GM12878 (cell line): ENCODE measurements around the gene CMTM3. TPM values are rescaled to one million over a fixed set of nuclear protein-coding genes. Genes with fewer than 3 reads are reported as not detected.

Source experiments
- ATAC-seq: fragments of 200-7000 bp; cut with Tn5 transposase; 3 replicates; pipeline ENCODE4 v1.9.1; 2020; ENCODE audit warnings: mild to moderate bottlenecking, moderate library complexity
- BruUV-seq: library from RNA; stranded (reverse); fragments of 400-500 nt; replicated peaks from 2 replicates; lab custom pipeline; 2021; lab: Mats Ljungman, UMichigan
- CTCF ChIA-PET: fragments of 300-600 bp; sonication (Branson Sonifier 250); formaldehyde crosslinking; extraction: SDS; loops from one replicate; lab custom pipeline; 2021; ENCODE audit warnings: inconsistent platforms; lab: Yijun Ruan, JAX
- POLR2A ChIA-PET: fragments of 350-600 bp; formaldehyde crosslinking; extraction: SDS; loops from one replicate; lab custom pipeline; 2021; ENCODE audit warnings: inconsistent platforms; lab: Charles Lee
- RAD21 ChIA-PET: fragments of 300-600 bp; sonication (Branson Sonifier 250); formaldehyde crosslinking; loops from one replicate; lab custom pipeline; 2023; ENCODE audit warnings: antibody characterized with exemption; ENCODE audit not compliant: unreplicated experiment; lab: Charles Lee
- SMC1A ChIA-PET: fragments of 300-600 bp; sonication (Branson Sonifier 250); formaldehyde crosslinking; loops from one replicate; lab custom pipeline; 2023; ENCODE audit not compliant: unreplicated experiment, uncharacterized antibody; lab: Charles Lee
- DNase-seq: peaks from one replicate; pipeline ENCODE4 v3.0.0-alpha.2; 2011; ENCODE audit warnings: low read depth, low spot score
- FAIRE-seq: peaks from 3 replicates; lab custom pipeline; 2011; peaks lifted over from hg19 to GRCh38; lab: Jason Lieb, UNC
- H2AFZ ChIP-seq: 2 replicates; pipeline ENCODE4 v1.6.0; 2011; ENCODE audit warnings: low read depth, low read length, control low read depth; ENCODE audit not compliant: control insufficient read depth
- H3K27ac ChIP-seq: 2 replicates; pipeline ENCODE4 v1.5.1; 2011; ENCODE audit warnings: control low read depth; ENCODE audit not compliant: control insufficient read depth, insufficient read depth
- H3K27me3 ChIP-seq, 2 experiments: replicated peaks in 1 of 2; 2 replicates each; pipeline versions ENCODE4 v1.6.0 to v1.6.1; 2011; ENCODE audit warnings: low read length in 1 of 2; ENCODE audit not compliant: control insufficient read depth in 2 of 2, insufficient read depth in 2 of 2
- H3K36me3 ChIP-seq, 2 experiments: 2 replicates each; pipeline ENCODE4 v1.5.1; 2011; ENCODE audit warnings: low read length in 1 of 2; ENCODE audit not compliant: control insufficient read depth in 2 of 2, insufficient read depth in 2 of 2
- H3K4me1 ChIP-seq: 2 replicates; pipeline ENCODE4 v1.6.1; 2011; ENCODE audit warnings: mild to moderate bottlenecking, low read length, moderate library complexity, mixed read lengths; ENCODE audit not compliant: control insufficient read depth, insufficient read depth
- H3K4me2 ChIP-seq: 2 replicates; pipeline ENCODE4 v1.6.0; 2011; ENCODE audit warnings: control low read depth; ENCODE audit not compliant: control insufficient read depth, insufficient read depth
- H3K4me3 ChIP-seq: fragments of 200-600 bp; sonication (generic); 2 replicates; pipeline ENCODE4 v1.5.1; 2016
- H3K79me2 ChIP-seq: 2 replicates; pipeline ENCODE4 v1.6.0; 2011; ENCODE audit warnings: low read length; ENCODE audit not compliant: control insufficient read depth, insufficient read depth
- H3K9ac ChIP-seq: 2 replicates; pipeline ENCODE4 v1.8.0; 2011; ENCODE audit warnings: low read length, control low read depth, mixed read lengths; ENCODE audit not compliant: control insufficient read depth, insufficient read depth
- H3K9me3 ChIP-seq: replicated peaks from 3 replicates; pipeline ENCODE4 v1.5.1; 2011; ENCODE audit warnings: mild to moderate bottlenecking, low read length; ENCODE audit not compliant: control insufficient read depth, insufficient read depth
- H4K20me1 ChIP-seq: 2 replicates; pipeline ENCODE4 v1.6.0; 2011; ENCODE audit not compliant: control insufficient read depth, insufficient read depth
- ASH2L ChIP-seq: fragments of 300-600, 200-600 bp; sonication (generic); IDR thresholded peaks from 2 replicates; pipeline ENCODE4 v1.6.1; 2017; ENCODE audit warnings: low read depth, mild to moderate bottlenecking, borderline replicate concordance
- BCL3 ChIP-seq: IDR thresholded peaks from 2 replicates; pipeline ENCODE4 v1.6.1; 2011; ENCODE audit warnings: borderline replicate concordance, low read depth, mild to moderate bottlenecking, moderate library complexity, low read length; ENCODE audit not compliant: insufficient read depth, poor library complexity, severe bottlenecking
- ETV6 ChIP-seq, 2 experiments: fragments of 450-650 bp in 1 of 2; IDR thresholded peaks in 1 of 2; conservative IDR thresholded peaks in 1 of 2; 2 replicates each; pipeline ENCODE4 v1.6.1; 2014; ENCODE audit warnings: antibody characterized with exemption in 1 of 2, borderline replicate concordance in 1 of 2, low read depth in 1 of 2, mild to moderate bottlenecking in 1 of 2, moderate library complexity in 1 of 2
- IRF5 ChIP-seq: fragments of 450-650 bp; IDR thresholded peaks from 2 replicates; pipeline ENCODE4 v1.6.1; 2017; ENCODE audit warnings: borderline replicate concordance
- JUNB ChIP-seq: IDR thresholded peaks from 2 replicates; pipeline ENCODE4 v1.6.1; 2016; ENCODE audit warnings: antibody characterized with exemption, mild to moderate bottlenecking
- MEF2A ChIP-seq: IDR thresholded peaks from 2 replicates; pipeline ENCODE4 v1.6.1; 2011; ENCODE audit warnings: low read depth, mild to moderate bottlenecking, low read length, moderate library complexity; ENCODE audit not compliant: insufficient read depth
- NFIC ChIP-seq: IDR thresholded peaks from 2 replicates; pipeline ENCODE4 v1.6.1; 2012; ENCODE audit warnings: low read depth, mild to moderate bottlenecking, inconsistent platforms, low read length, moderate library complexity
- ZNF24 ChIP-seq: fragments of 450-650 bp; IDR thresholded peaks from 2 replicates; pipeline ENCODE4 v1.6.1; 2017; ENCODE audit warnings: antibody characterized with exemption, mild to moderate bottlenecking
- WGBS: methylation state at CpG from one replicate; pipeline ENCODE4 v1.1.6; 2016; ENCODE audit warnings: low lambda C conversion rate; ENCODE audit not compliant: insufficient replicate concordance, insufficient coverage; ENCODE audit errors: missing lambda C conversion rate; 5-methylcytosine and 5-hydroxymethylcytosine counted together
- in situ Hi-C: fragments of 300-500 bp; cut with MboI; formaldehyde crosslinking; loops from 9 replicates; pipeline ENCODE4 v1.14.3; 2018; ENCODE audit warnings: mixed read lengths
- intact Hi-C: fragments of 100-400 bp; cut with micrococcal nuclease; formaldehyde crosslinking; loops from one replicate; pipeline ENCODE4 v1.14.2; 2022; ENCODE audit not compliant: unreplicated experiment
- polyA plus RNA-seq, 11 experiments: library from polyadenylated mRNA; depleted of rRNA in 4 of 11; unstranded in 6 of 11; stranded (reverse) in 5 of 11; fragments of >200 nt; fragmentation: Nextera tagmentation in 4 of 11; fragmentation: Illumina TruSeq in 1 of 11; extraction: Ambion mirVana in 4 of 11; extraction: Trizol in 1 of 11; gene quantifications; 1 replicate in 1 of 11; 2 replicates in 10 of 11; pipeline versions ENCODE4 v1.2.1 to v1.2.3, GENCODE V29; 2011 to 2016; ENCODE audit warnings: inconsistent platforms in 2 of 11, missing spikeins in 2 of 11, low read depth in 1 of 11
- total RNA-seq, 4 experiments: library from RNA; depleted of rRNA in 3 of 4; stranded (reverse); fragments of >200 nt in 3 of 4; fragmentation: Illumina TruSeq in 1 of 4; extraction: Trizol in 1 of 4; gene quantifications; 2 replicates each; pipeline versions ENCODE4 v1.2.1 to v1.2.3, GENCODE V29; 2013 to 2021

Gene CMTM3
- total and polyA plus RNA-seq, 10 of the 15 experiments (the other 5 are each of a cell fraction or from before 2014, with no cell fraction given), result 5.4 to 47.4 (median 28.6) TPM

GRCh38 chr16:66563574-66564334, 40.8 kb upstream of the CMTM3 start:
- Histone ChIP-seq H3K9ac (no peak overlapping the region), H3K4me3 (no peak overlapping the region), H2AFZ (no peak overlapping the region), H3K79me2 (no peaks in the 10 kb centered on the region), H3K4me1 (no peaks in the 10 kb centered on the region), H3K27me3 (no peaks in the 10 kb centered on the region), H3K9me3 (no peaks in the 10 kb centered on the region), H3K4me2 (no peak overlapping the region), H3K36me3 (peaks cover 2 to 4% of the 10 kb centered on the region in 2 experiments; a peak in 2 of 4 replicates), H4K20me1 (no peaks in the 10 kb centered on the region), H3K27ac (no peak overlapping the region)
- DNase-seq (no peak), FAIRE-seq (no peak), ATAC-seq (peak; percentile 61)
- RAD21 ChIA-PET, result interaction anchor here (1.0 to 3.5 kb wide), 15 partner anchors 11 to 187 kb away, joined by 3 to 27 read pairs (median 4); partner anchors contain the start of genes CKLF and DYNC1LI2
- no TSS peak for BruUV-seq
- intact Hi-C loops, result no loop called here
- CTCF ChIA-PET, result interaction anchor here (0.8 to 4.6 kb wide), 29 partner anchors 8 to 304 kb away, joined by 3 to 47 read pairs (median 4); partner anchors contain the start of genes CKLF, CMTM3, NAE1 and TK2
- SMC1A ChIA-PET, result interaction anchor here (0.6 to 3.9 kb wide), 25 partner anchors 9 to 307 kb away, joined by 3 to 25 read pairs (median 4); partner anchors contain the start of gene CKLF
- TF ChIP-seq BCL3 (no peak), JUNB (peak; percentile 66), ETV6 (conservative IDR thresholded peaks at IDR 0.05 in 1 of 2, IDR thresholded peaks at IDR 0.05 in 1 of 2; ENCODE audit: borderline replicate concordance in 1 of 2, low read depth in 1 of 2) (peak in 1 of 2 experiments; percentile 20; a peak in 1 of 4 replicates), ASH2L (no peak), ZNF24 (peak; percentile 49; the same call in 1 of the 2 replicates), NFIC (0 out of 2 replicates have a peak, but pooled peaks have one; percentile 34), MEF2A (no peak), IRF5 (no peak)
- 98% methylated on average over 2 of the region's 2 CpGs for WGBS
- POLR2A ChIA-PET, result interaction anchor here (0.5 to 3.8 kb wide), 11 partner anchors 8 to 83 kb away, joined by 3 to 24 read pairs (median 3); partner anchors contain the start of genes CKLF and TK2
- in situ Hi-C loops, result no loop called here
